ENCODE measurements around the gene LIPC. TPM values are rescaled to one million over a fixed set of nuclear protein-coding genes. Genes with fewer than 3 reads are reported as not detected.

The LIPC gene
- polyA plus RNA-seq, 1 of the 3 experiments (the other 2 are of a cell fraction), result not detected

GRCh38 chr15:58504674-58505234 lies 73.0 kb downstream of the LIPC start:
- WGBS (ENCODE audit: low lambda C conversion rate), result 52% methylated on average over 3 of the region's 6 CpGs
- Histone ChIP-seq H3K27me3 (ENCODE audit: insufficient read depth) (no peaks in the 10 kb centered on the region; the same call in 1 of the 2 replicates), H3K9me3 (no peaks in the 10 kb centered on the region), H3K27ac (ENCODE audit: low read depth in 2 of 2, low read length in 1 of 2) (no peak overlapping the region), H3K4me1 (ENCODE audit: control insufficient read depth in 1 of 2, insufficient read depth in 2 of 2, low read depth in 1 of 2, low read length in 1 of 2) (no peaks in the 10 kb centered on the region), H3K36me3 (replicated peaks in 1 of 2; ENCODE audit: control insufficient read depth in 1 of 2, insufficient read depth in 2 of 2, low read length in 1 of 2) (no peaks in the 10 kb centered on the region), H3K9me2 (no peaks in the 10 kb centered on the region), H4K20me1 (ENCODE audit: insufficient read depth) (no peaks in the 10 kb centered on the region), H3K9ac (no peak overlapping the region), H3K79me2 (ENCODE audit: insufficient read depth) (no peaks in the 10 kb centered on the region), H3K4me2 (no peak overlapping the region), H2AFZ (ENCODE audit: low read depth) (no peak overlapping the region), H3K4me3 (ENCODE audit: low read depth in 2 of 2, low read length in 1 of 2) (no peak overlapping the region), H3F3A (replicated peaks; ENCODE audit: insufficient read depth) (no peaks in the 10 kb centered on the region)
- no peak for DNase-seq
- TF ChIP-seq USF1 (IDR thresholded peaks at IDR 0.05; ENCODE audit: borderline replicate concordance, low read depth), result no peak
- no peak for TF ChIP-seq TCF12 (IDR thresholded peaks at IDR 0.05)
- no peak for TF ChIP-seq RCOR1 (IDR thresholded peaks at IDR 0.05; ENCODE audit: low read length)
- no peak for TF ChIP-seq PBX3 (IDR thresholded peaks at IDR 0.05)
- TF ChIP-seq TAF1 (IDR thresholded peaks at IDR 0.05; ENCODE audit: borderline replicate concordance, low read depth, low read length), result no peak
- no peak for TF ChIP-seq FOXJ3 (CRISPR knock-in tag; IDR thresholded peaks at IDR 0.05)
- TF ChIP-seq CHD2 (IDR thresholded peaks at IDR 0.05; ENCODE audit: low read length, partially characterized antibody), result no peak
- TF ChIP-seq GABPA (IDR thresholded peaks at IDR 0.05; ENCODE audit: low read depth), result no peak
- TF ChIP-seq JUND (IDR thresholded peaks at IDR 0.05), result no peak
- TF ChIP-seq MAX (IDR thresholded peaks at IDR 0.05; ENCODE audit: low read depth), result no peak
- TF ChIP-seq FOSL2 (IDR thresholded peaks at IDR 0.05; ENCODE audit: borderline replicate concordance, low read depth), result no peak
- TF ChIP-seq USF2 (IDR thresholded peaks at IDR 0.05; ENCODE audit: borderline replicate concordance, low read depth, low read length), result no peak
- TF ChIP-seq RFX5 (IDR thresholded peaks at IDR 0.05; ENCODE audit: low read length), result no peak
- no peak for TF ChIP-seq FOXM1 (IDR thresholded peaks at IDR 0.05; ENCODE audit: low read depth)
- TF ChIP-seq MEF2A (IDR thresholded peaks at IDR 0.05; ENCODE audit: borderline replicate concordance, low read depth), result no peak
- TF ChIP-seq EP300 (IDR thresholded peaks at IDR 0.05; ENCODE audit: borderline replicate concordance in 1 of 2, low read depth in 1 of 2, low read length in 1 of 2), result no peak
- POLR2A ChIA-PET, result no interaction called here
- CTCF ChIA-PET, result no interaction called here

- H3K9me3 ChIP-seq, result no peaks in the 10 kb centered on the region
- H2AFZ ChIP-seq (ENCODE audit: low read depth), result no peak overlapping the region
- ChIA-PET POLR2A (no interaction called here), CTCF (no interaction called here)
- no peak overlapping the region for H3K9ac ChIP-seq
- no peak overlapping the region for H3K27ac ChIP-seq (ENCODE audit: low read depth in 2 of 2, low read length in 1 of 2)
- no peak overlapping the region for H3K4me3 ChIP-seq (ENCODE audit: low read depth in 2 of 2, low read length in 1 of 2)
- H3K79me2 ChIP-seq (ENCODE audit: insufficient read depth), result no peaks in the 10 kb centered on the region
- no peak overlapping the region for H3K4me2 ChIP-seq
- no peaks in the 10 kb centered on the region for H3K36me3 ChIP-seq (replicated peaks in 1 of 2; ENCODE audit: control insufficient read depth in 1 of 2, insufficient read depth in 2 of 2, low read length in 1 of 2)
- WGBS (ENCODE audit: low lambda C conversion rate), result 72% methylated on average over 5 of the region's 7 CpGs
- TF ChIP-seq USF2 (IDR thresholded peaks at IDR 0.05; ENCODE audit: borderline replicate concordance, low read depth, low read length), result no peak
- no peak for DNase-seq
- H4K20me1 ChIP-seq (ENCODE audit: insufficient read depth), result no peaks in the 10 kb centered on the region
- no peaks in the 10 kb centered on the region; the same call in 1 of the 2 replicates for H3K27me3 ChIP-seq (ENCODE audit: insufficient read depth)
- no peaks in the 10 kb centered on the region for H3K9me2 ChIP-seq
- no peaks in the 10 kb centered on the region for H3K4me1 ChIP-seq (ENCODE audit: control insufficient read depth in 1 of 2, insufficient read depth in 2 of 2, low read depth in 1 of 2, low read length in 1 of 2)
- no peaks in the 10 kb centered on the region for H3F3A ChIP-seq (replicated peaks; ENCODE audit: insufficient read depth)
Measured at GRCh38 chr15:58505581-58505980, 73.8 kb downstream of the LIPC start.
